CD1c-positive myeloid dendritic cell (primary cell): ENCODE results near the gene TLR9.
A peak's percentile ranks its signal among the peaks of the same experiment; 100 is the strongest.

Experiments used
- DNase-seq: peaks from one replicate; pipeline ENCODE4 v3.0.0-alpha.2; 2016; ENCODE audit errors: extremely low spot score

Gene TLR9

GRCh38 chr3:52216585-52217408 lies 8.6 kb downstream of the TLR9 start:
- DNase-seq: no peak

DNA sequence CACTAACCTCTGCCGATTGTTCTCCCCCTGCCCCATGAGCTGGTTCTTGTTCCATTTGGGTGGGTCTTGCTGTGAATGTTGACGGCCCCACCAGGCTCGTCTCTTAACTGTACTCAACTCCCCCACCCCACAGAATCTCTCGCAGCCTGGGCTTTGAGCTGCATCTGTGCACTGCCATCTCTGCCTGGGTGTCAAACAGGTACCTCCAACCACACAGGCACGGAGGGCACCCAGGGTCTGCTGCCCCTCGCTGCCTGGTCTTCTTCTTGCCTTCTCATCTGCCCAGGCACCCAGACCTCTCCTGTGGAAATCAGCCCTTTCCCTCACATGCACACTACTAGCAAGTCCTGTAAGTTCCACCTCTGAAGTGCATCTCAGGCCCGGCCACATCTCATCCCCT lies 10.1 kb downstream of the TLR9 start:
- no peak for DNase-seq

GRCh38 chr3:52213901-52214300 lies 11.5 kb downstream of the TLR9 start:
- no peak for DNase-seq

DNA sequence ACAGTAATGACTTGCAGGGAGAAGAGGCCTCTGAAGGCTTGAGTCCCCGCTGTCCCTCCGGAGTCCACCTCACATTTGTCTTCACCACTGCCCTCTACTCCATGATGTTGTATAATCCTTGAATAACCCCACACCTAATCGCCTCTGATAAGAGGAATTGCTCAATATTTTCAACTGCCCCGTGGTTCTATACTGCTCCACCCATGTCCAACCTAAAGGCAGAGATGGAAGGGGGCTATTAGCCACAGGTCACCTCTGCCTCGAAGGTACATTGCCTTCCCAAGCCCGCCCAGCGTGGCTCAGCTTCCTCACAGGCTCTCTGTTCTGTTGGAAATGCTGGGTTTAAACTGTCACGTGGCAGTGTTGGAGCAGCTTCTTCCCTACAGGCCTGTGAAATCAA lies 12.4 kb downstream of the TLR9 start:
- no peak for DNase-seq

GRCh38 chr3:52211268-52211891 lies 14.1 kb downstream of the TLR9 start:
- no peak for DNase-seq

GRCh38 chr3:52210550-52211046 lies 14.8 kb downstream of the TLR9 start:
- DNase-seq: peak; percentile 67

DNA sequence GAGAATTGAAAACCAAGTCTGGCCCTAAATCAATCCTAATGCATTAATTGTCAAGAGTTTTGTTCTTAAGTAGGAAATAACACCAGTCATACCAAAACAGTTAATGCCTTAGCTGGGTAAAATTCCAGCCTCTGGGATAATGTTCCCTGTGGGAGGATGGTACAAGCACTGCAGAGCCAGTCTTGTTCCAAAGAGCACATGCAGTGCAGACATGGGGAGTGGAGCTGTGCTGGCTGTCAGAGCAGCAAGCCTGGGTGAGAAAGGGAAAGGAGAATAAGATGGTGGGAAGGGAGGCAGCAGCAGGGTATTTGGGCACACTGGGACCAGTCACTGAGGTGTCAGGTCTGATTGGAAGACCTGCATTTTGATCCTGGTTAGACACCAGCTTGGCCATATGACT lies 15.4 kb downstream of the TLR9 start:
- DNase-seq: no peak

GRCh38 chr3:52208556-52208955 lies 16.9 kb downstream of the TLR9 start:
- DNase-seq: no peak

DNA sequence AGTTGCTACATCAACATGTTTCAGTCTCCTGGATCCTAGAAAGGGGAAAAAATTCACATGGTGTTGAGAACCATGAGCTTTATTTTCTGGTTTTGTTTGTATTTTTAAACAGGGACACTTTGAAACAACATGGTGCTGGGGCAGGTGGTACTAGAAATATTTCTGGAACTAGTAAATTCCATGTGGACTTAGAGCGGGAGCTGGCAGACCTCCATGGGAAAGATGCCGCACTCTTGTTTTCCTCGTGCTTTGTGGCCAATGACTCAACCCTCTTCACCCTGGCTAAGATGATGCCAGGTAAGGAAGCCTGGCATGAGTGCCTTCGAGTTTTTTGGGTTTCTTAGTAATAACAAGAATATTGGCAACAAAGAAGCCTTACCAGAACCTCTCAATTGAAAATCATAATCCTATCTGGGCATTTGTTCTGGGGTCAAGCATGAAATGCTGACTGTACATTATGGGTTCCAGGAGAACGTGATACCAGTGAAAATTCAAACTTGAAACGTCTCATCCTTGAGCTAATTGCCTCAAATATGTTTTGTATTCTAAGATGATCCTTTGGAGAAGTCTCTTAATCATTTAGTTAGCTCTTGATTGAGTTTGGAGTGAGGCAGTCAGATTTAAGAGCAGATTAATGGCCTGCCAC lies 19.6 kb downstream of the TLR9 start:
- DNase-seq: no peak

DNA sequence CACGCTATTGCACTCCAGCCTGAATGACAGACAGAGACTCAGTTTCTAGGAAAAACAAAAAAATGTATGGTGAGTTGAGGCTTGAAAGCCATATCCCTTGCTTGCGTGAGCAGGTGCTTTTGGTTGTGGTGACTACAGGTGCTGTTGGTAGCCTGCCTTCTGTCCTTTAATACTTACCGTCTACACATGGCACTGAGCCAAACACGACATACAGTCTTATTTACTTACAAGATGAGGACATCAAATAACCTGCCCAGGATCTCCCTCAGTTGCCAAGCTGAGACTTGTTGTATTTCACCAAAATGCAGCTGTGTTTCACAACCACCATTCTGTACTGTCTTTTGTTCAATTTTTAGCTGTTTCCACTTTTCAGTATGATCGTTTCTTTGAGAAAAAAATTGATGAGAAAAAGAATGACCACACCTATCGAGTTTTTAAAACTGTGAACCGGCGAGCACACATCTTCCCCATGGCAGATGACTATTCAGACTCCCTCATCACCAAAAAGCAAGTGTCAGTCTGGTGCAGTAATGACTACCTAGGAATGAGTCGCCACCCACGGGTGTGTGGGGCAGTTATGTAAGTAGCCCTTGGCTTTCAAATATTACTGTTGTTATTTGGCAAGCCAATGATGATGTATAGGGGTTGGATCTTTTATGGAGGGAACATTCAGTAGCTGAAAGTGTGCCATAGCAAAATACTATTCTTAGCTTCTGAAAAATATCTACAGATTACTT lies 20.9 kb downstream of the TLR9 start:
- peak; percentile 57 for DNase-seq

DNA sequence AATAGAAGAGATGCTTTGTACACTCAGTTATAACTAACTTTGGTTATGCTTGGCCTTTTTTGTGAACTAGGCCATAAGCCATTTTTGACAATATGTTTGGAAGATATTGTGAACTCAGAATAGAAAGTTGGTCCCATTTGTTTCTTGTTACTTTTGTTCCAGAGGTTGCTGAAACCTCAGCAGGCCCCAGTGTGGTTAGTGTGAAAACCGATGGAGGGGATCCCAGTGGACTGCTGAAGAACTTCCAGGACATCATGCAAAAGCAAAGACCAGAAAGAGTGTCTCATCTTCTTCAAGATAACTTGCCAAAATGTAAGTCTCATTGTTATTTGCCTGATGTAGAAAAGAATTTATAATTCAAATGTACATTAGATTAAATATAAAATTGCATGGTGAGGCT lies 21.7 kb downstream of the TLR9 start:
- no peak for DNase-seq

GRCh38 chr3:52202384-52203077 lies 22.9 kb downstream of the TLR9 start:
- peak; percentile 89 for DNase-seq

DNA sequence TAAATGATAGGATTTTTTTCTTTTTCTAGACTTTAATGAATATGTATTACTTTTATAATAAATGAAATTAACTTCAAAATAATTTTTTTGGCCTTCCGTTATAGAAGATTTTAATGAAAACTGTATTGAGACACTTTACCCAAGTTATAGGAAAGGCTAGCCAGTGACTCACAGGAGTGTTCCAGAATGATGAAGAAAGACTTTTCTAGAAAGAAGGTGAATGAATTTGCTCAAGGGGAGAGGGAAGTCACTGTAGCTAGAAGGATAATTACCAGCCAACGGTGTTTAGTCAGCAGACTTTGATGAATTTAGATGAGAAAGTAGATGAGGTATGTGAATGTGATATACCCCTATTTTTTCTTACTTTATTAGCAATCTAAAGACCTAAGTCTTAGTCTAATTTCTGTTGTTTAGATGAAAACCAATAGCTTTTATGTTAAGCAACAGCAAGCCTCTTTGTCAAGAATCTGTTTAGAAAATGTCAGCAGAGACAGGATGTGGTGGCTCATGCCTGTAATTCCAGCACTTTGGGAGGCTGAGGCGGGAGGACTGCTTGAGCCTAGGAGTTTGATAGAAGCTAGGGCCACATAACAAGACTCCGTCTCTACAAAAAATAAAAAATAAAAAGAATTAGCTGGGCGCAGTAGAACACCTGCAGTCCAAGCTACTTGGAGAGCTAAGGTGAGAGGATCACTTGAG lies 24.3 kb downstream of the TLR9 start:
- DNase-seq: peak; percentile 45

GRCh38 chr3:52198643-52199608 lies 26.5 kb downstream of the TLR9 start:
- no peak for DNase-seq

GRCh38 chr3:52197842-52198625 lies 27.4 kb downstream of the TLR9 start, which contains the start of gene ALAS1:
TSS of gene ALAS1 (plus strand) at chr3:52198160. CDS start at chr3:52199242, 1,082 bp downstream.
- peak; percentile 98 for DNase-seq

GRCh38 chr3:52197499-52197841 lies 28.0 kb downstream of the TLR9 start:
- no peak for DNase-seq

- no peak for DNase-seq
These were observed 28.5 kb downstream of the TLR9 start for GRCh38 chr3:52196977-52197376.

- DNase-seq: peak; percentile 95
These were observed 29.6 kb downstream of the TLR9 start for GRCh38 chr3:52195823-52196331.

GRCh38 chr3:52195291-52195597 lies 30.2 kb downstream of the TLR9 start:
- no peak for DNase-seq
